ENCODE results near the gene LRRIQ4.

- no peak for TF ChIP-seq POLR2AphosphoS5 (IDR thresholded peaks at IDR 0.05; ENCODE audit: low read depth, low read length)
- TF ChIP-seq TAF1 (IDR thresholded peaks at IDR 0.05; ENCODE audit: borderline replicate concordance, insufficient read depth, low read length) = no peak
- no peak for TF ChIP-seq SIN3A (IDR thresholded peaks at IDR 0.05; ENCODE audit: borderline replicate concordance, insufficient read depth, low read length)
- no peak for TF ChIP-seq REST (IDR thresholded peaks at IDR 0.05; ENCODE audit: insufficient read depth in 1 of 2, low read depth in 2 of 2, low read length in 2 of 2)
- no peak for TF ChIP-seq FOXP2 (optimal IDR thresholded peaks at IDR 0.05; ENCODE audit: borderline replicate concordance, extremely low read depth, extremely low read length, insufficient read depth)
These were observed 38.5 kb upstream of the LRRIQ4 start for GRCh38 chr3:169774186-169774585.

Data from PFSK-1 (cell line).